Esophagus squamous epithelium (tissue), 5 donors: ENCODE results near the gene DENND1A. TPM values are rescaled to one million over a fixed set of nuclear protein-coding genes. Genes with fewer than 3 reads are reported as not detected.

Experiments used
- DNase-seq: peaks from one replicate; lab custom pipeline; 2025; lab: John Stamatoyannopoulos, UW
- H3K27ac ChIP-seq, 4 donors: fragments of 200-600 bp; sonication (generic); one replicate each; pipeline ENCODE4 v1.5.1; 2016 to 2019; ENCODE audit warnings: mild to moderate bottlenecking in 1 of 4
- H3K27me3 ChIP-seq, 4 donors: fragments of 200-600 bp; sonication (generic); 1 replicate in 3 of 4; 2 replicates in 1 of 4; pipeline versions ENCODE4 v1.5.1 to v1.6.0; 2017 to 2021; ENCODE audit warnings: antibody characterized with exemption in 1 of 4
- H3K36me3 ChIP-seq, 3 donors: fragments of 200-600 bp; sonication (generic); one replicate each; pipeline ENCODE4 v1.5.1; 2016 to 2019
- H3K4me1 ChIP-seq, 3 donors: fragments of 200-600 bp; sonication (generic); one replicate each; pipeline ENCODE4 v1.5.1; 2017 to 2019
- H3K4me3 ChIP-seq, 4 donors: fragments of 200-600 bp; sonication (generic); 1 replicate in 3 of 4; 2 replicates in 1 of 4; pipeline ENCODE4 v1.5.1; 2016 to 2019; ENCODE audit warnings: mild to moderate bottlenecking in 2 of 4, moderate library complexity in 1 of 4
- H3K9me3 ChIP-seq, 3 donors: fragments of 200-600 bp; sonication (generic); one replicate each; pipeline ENCODE4 v1.5.1; 2016 to 2019
- POLR2A ChIP-seq, 4 donors: fragments of 450-650 bp; IDR thresholded peaks; one replicate each; pipeline ENCODE4 v1.6.1; 2017; ENCODE audit warnings: antibody characterized with exemption in 4 of 4, mild to moderate bottlenecking in 4 of 4, moderate library complexity in 3 of 4
- WGBS, 2 donors: methylation state at CpG; one replicate each; pipeline ENCODE4 v1.1.5; 2018; 5-methylcytosine and 5-hydroxymethylcytosine counted together
- intact Hi-C: fragments of 100-400 bp; cut with DNase I; formaldehyde crosslinking; loops from one replicate; pipeline ENCODE4 v1.15.0; 2022
- total RNA-seq, 4 donors: library from RNA; depleted of rRNA; stranded (reverse); fragments of >200 nt; gene quantifications; one replicate each; pipeline ENCODE4 v1.1.0, GENCODE V29; 2016
- TF ChIP-seq, protein P1 (sequence below), 6 experiments: fragments of 450-650 bp in 4 of 6; fragments of 200-600 bp in 2 of 6; sonication (generic) in 2 of 6; IDR thresholded peaks; one replicate each; pipeline ENCODE4 v1.5.1; 2016 to 2019; ENCODE audit warnings: antibody characterized with exemption in 6 of 6, mild to moderate bottlenecking in 4 of 6, moderate library complexity in 4 of 6
- donor health status: DM: yes; HTN: yes; CAD: no.

DENND1A gene
- total RNA-seq, 4 donors from 2014 or later = 5.3 to 16.0 (median 12.9) TPM

DNA sequence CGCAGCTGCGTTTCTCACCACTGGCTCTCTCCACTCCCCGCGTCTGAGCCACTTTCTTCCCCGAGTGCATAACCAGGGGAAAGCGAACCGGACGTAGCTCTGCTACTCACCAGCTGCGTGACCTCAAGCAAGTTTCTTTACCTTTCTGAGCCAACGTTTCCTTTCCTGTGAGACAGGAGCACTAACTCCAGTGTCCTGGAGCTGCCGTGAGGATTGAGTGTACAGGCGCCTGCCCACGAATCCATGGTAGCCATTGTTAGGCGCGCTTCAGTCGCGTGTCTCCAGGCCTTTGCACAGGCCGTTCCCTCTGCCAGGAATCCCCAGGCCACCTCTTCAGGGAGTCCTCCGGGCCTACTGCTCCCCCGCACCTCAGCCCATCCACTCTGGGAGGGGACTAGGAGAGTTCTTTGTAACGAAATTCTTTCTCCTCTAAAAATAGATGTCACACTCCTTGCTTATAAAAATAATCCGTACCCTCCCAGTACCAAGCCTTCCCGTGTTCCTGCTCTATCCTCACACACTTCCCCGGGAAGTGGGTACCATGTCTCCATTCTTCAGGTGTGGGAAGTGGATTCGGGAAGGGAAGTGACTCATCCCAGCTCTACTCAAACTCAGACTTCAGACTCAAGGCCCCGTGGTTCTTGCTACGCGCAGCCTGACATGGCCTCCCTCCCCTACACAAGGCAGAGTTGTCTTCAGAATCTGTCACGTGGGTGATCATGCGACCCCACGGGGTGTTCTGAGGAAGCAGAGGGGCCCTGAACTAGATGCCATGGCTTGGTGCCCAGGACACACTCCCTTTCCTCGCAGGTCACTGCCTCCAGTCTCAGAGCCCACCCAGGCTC lies 590.0 kb downstream of the DENND1A start:
- peak overlapping the region in 3 of 4 donors; percentile 16 to 41 (median 19) for H3K4me3 ChIP-seq
- H3K27ac ChIP-seq = peak overlapping the region in 3 of 4 donors; percentile 39 to 64 (median 54)
- WGBS, 2 donors = 56 to 66% methylated on average over 25 to 27 of the region's 32 CpGs
- no peaks in the 10 kb centered on the region for H3K9me3 ChIP-seq
- H3K36me3 ChIP-seq = no peaks in the 10 kb centered on the region
- DNase-seq = no peak
- intact Hi-C loops = no loop called here
- no peaks in the 10 kb centered on the region for H3K27me3 ChIP-seq
- H3K4me1 ChIP-seq = peaks cover 30 to 74% (median 39%) of the 10 kb centered on the region in 3 donors
- TF ChIP-seq POLR2A (IDR thresholded peaks at IDR 0.05) = no peak
- TF ChIP-seq, protein P1, sequence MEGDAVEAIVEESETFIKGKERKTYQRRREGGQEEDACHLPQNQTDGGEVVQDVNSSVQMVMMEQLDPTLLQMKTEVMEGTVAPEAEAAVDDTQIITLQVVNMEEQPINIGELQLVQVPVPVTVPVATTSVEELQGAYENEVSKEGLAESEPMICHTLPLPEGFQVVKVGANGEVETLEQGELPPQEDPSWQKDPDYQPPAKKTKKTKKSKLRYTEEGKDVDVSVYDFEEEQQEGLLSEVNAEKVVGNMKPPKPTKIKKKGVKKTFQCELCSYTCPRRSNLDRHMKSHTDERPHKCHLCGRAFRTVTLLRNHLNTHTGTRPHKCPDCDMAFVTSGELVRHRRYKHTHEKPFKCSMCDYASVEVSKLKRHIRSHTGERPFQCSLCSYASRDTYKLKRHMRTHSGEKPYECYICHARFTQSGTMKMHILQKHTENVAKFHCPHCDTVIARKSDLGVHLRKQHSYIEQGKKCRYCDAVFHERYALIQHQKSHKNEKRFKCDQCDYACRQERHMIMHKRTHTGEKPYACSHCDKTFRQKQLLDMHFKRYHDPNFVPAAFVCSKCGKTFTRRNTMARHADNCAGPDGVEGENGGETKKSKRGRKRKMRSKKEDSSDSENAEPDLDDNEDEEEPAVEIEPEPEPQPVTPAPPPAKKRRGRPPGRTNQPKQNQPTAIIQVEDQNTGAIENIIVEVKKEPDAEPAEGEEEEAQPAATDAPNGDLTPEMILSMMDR (IDR thresholded peaks at IDR 0.05) = no peak

DNA sequence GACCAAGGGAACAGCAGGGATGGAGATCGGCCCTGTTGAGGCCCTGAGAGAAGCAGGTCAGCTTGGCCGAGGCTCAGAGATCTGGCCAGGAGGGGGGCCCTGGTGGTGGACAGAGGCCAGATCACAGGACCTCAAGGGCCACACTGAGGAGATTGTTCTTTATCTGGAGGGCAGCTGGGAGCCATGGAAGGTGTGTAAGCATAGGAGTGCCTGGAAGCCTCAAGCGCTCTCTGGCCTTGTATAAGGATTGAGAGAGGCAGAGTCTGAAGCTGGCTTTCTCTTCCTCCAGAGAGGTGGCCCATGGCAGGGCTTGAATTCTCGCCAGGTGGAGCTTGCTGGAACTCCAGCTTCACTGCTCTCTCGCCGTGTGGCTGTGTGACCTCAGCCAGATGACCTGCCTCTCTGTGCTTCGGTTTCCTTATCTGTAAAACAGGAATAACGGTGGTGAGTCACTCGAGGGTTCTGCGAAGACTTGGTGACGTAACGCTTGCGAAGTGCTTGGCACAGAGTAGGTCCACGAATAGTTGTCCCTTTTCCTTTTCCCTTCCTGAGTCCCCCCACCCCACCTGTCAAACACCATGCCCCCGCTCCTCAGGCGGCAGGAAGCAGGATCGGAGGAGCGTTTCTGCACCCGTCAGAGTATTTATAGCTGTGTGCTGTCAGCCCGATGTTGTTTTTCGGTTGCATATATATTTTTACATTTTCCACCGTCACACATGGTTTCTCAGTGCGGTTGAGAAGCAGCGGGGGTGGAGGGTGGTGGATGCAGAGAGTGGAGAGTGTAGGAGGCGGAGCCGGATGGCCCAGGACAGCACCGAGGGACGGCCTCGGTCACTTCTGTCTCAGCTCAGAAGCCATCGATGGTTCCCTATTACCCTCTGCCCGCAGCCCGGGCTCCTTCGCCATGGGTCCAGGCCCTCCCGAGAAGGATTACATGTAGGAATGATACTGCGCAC lies 590.9 kb downstream of the DENND1A start:
- Histone ChIP-seq H3K4me1 (peaks cover 27 to 74% (median 33%) of the 10 kb centered on the region in 3 donors), H3K27ac (peak overlapping the region; percentile 11 to 64 (median 46)), H3K27me3 (no peaks in the 10 kb centered on the region), H3K36me3 (no peaks in the 10 kb centered on the region), H3K9me3 (no peaks in the 10 kb centered on the region), H3K4me3 (peak overlapping the region in 3 of 4 donors; percentile 16 to 41 (median 19))
- WGBS, 2 donors = 67 to 70% methylated on average over 23 to 30 of the region's 35 CpGs
- intact Hi-C loops = no loop called here
- no peak for DNase-seq
- TF ChIP-seq, protein P1 (IDR thresholded peaks at IDR 0.05) = no peak
- peak in 1 of 4 donors; percentile 7 for TF ChIP-seq POLR2A (IDR thresholded peaks at IDR 0.05)

DNA sequence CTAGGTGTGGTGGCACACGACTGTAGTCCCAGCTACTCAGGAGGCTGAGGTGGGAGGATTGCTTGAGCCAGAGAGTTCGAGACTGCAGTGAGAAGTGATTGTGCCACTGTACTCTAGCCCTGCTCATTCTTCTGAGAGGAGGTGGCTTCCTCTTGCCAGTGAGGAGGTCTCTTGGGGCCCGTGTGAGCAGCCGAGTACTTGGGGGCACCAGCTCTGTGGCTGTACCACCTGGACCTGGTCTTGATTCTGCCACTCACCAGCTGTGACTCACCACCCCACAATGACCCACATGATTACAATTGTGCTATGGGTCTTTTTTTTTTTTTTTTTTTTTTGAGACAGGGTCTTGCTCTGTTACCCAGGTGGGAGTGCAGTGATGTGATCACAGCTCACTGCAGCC lies 592.0 kb downstream of the DENND1A start:
- H3K4me3 ChIP-seq = no peak overlapping the region
- H3K9me3 ChIP-seq = no peaks in the 10 kb centered on the region
- no peaks in the 10 kb centered on the region for H3K36me3 ChIP-seq
- no peak for TF ChIP-seq POLR2A (IDR thresholded peaks at IDR 0.05)
- H3K27me3 ChIP-seq = no peaks in the 10 kb centered on the region
- intact Hi-C loops = no loop called here
- 58 to 71% methylated on average over 4 of the region's 4 CpGs for WGBS, 2 donors
- DNase-seq = no peak
- H3K27ac ChIP-seq = peak overlapping the region in 2 of 4 donors; percentile 85 to 88
- H3K4me1 ChIP-seq = peaks cover 21 to 74% (median 26%) of the 10 kb centered on the region in 3 donors

DNA sequence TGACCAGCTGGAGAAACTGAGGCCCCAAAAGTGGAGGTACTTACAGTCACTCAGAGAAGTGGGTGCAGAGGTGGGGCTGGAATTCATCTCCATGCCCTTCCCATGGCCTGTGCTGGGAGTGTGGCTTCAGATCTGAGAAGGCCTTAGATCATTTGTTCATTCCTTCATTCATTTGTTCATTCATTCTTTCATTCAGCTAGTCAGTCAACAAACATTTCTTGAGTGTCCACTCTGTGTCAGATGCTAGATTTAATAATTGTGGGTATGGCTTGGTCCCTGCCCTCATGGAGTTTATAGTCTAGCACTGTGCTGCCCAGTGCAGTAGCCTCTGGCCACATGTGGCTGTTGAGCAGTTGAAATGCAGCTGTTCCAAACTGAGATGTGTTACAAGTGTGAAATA lies 593.0 kb downstream of the DENND1A start:
- TF ChIP-seq, protein P1 (IDR thresholded peaks at IDR 0.05) = no peak
- no peak for TF ChIP-seq POLR2A (IDR thresholded peaks at IDR 0.05)
- peak overlapping the region; percentile 70 to 88 (median 82) for H3K27ac ChIP-seq

DNA sequence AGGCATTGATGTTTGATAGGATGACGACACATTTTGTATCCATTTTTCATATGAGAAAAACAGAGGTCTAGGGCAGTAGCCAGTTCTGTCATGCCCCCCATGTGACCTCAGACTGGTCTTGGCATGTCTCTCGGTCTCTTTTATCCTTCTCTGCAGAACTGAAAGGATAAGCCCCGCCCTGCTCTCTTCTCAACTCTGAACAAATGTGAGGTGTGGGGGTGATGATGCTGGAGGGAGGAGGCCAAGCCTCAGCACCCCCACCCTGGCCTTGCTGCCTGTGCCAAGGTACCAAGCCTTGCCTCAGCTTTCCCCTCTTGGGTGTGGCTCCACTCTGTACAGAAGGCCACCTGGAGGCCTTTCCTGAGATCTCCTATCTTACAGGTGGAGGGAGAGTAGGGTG lies 593.5 kb downstream of the DENND1A start:
- Histone ChIP-seq H3K4me1 (peaks cover 21 to 78% (median 29%) of the 10 kb centered on the region in 3 donors), H3K36me3 (no peaks in the 10 kb centered on the region), H3K4me3 (no peak overlapping the region), H3K9me3 (no peaks in the 10 kb centered on the region), H3K27me3 (no peaks in the 10 kb centered on the region), H3K27ac (peak overlapping the region; percentile 71 to 88 (median 82))
- 30 to 58% methylated on average over 3 of the region's 3 CpGs for WGBS, 2 donors
- DNase-seq = no peak
- TF ChIP-seq POLR2A (IDR thresholded peaks at IDR 0.05) = no peak
- TF ChIP-seq, protein P1 (IDR thresholded peaks at IDR 0.05) = peak in 2 of 6 experiments; percentile 16 to 37
- intact Hi-C loops = no loop called here

More for the DNA sequence above, 593.0 kb downstream of the DENND1A start:
- H3K9me3 ChIP-seq = no peaks in the 10 kb centered on the region
- intact Hi-C loops = no loop called here
- no peaks in the 10 kb centered on the region for H3K27me3 ChIP-seq
- H3K36me3 ChIP-seq = no peaks in the 10 kb centered on the region
- no peak overlapping the region for H3K4me3 ChIP-seq
- no peak for DNase-seq
- peaks cover 21 to 78% (median 29%) of the 10 kb centered on the region in 3 donors for H3K4me1 ChIP-seq
